ENCODE data around the gene SNX20. TPM values are rescaled to one million over a fixed set of nuclear protein-coding genes. Genes with fewer than 3 reads are reported as not detected.
A peak's percentile ranks its signal among the peaks of the same experiment; 100 is the strongest.

Gene SNX20
- total and polyA plus RNA-seq, 2 of the 13 experiments (the other 11 are each of a cell fraction or from before 2014, with no cell fraction given) = not detected

DNA sequence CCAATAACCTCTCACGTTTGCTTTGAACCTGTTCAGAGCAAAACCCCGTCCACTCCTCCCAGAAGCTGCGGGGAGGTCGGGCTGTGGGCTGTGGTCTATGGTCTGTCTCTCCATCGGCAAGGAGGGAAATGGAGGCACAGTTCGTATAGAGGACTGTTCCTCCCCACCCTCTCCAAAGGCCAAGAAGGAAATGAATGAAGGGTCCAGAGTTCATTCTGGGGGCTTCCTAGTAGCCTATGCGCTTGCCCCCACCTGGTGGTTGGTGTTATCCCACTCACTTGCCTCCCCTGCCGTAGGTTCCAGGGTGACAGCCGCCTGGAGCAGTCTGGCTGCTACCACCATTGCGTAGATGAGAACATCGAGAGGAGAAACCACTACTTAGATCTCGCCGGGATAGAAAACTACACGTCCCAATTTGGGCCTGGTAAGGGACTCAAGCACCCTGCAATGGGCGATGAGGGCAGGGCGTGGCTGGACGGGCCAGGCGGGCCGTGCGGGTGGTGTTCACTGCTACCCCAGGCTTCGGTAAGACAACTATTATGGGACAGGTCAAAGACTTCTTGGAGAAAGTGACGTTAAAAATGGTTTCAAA, 49.0 kb downstream of the SNX20 start:
- Histone ChIP-seq H3K27me3 (ENCODE audit: control insufficient read depth in 1 of 2, insufficient read depth in 2 of 2, low read length in 2 of 2) (no peaks in the 10 kb centered on the region), H2AFZ (ENCODE audit: low read length) (no peak overlapping the region), H3K4me1 (ENCODE audit: insufficient read depth, low read length) (peaks cover 12% of the 10 kb centered on the region; the same call in 1 of the 2 replicates), H3K4me3 (replicated peaks in 1 of 3; ENCODE audit: insufficient read depth in 1 of 3, low read depth in 2 of 3, low read length in 3 of 3) (no peak overlapping the region), H3K36me3 (replicated peaks in 1 of 2; ENCODE audit: control insufficient read depth in 1 of 2, insufficient read depth in 2 of 2, low read length in 2 of 2) (peaks cover 50 to 74% of the 10 kb centered on the region in 2 experiments), H4K20me1 (ENCODE audit: insufficient read depth, low read length) (peaks cover 49% of the 10 kb centered on the region), H3K9ac (ENCODE audit: insufficient read depth, low read depth, low read length) (no peak overlapping the region), H3K9me3 (ENCODE audit: low read length) (no peaks in the 10 kb centered on the region), H3K4me2 (ENCODE audit: low read depth, low read length) (no peak overlapping the region), H3K79me2 (ENCODE audit: insufficient read depth, low read length) (no peaks in the 10 kb centered on the region), H3K27ac (ENCODE audit: extremely low read length, insufficient read depth, low read length) (no peak overlapping the region)
- no TSS peak for BruUV-seq (replicated peaks)
- in situ Hi-C loops (cut with HindIII; ENCODE audit: extremely low pct_ligation_motif_present, low pct_unique_long_range_greater_than_20kb) (no loop called here), intact Hi-C loops (cut with micrococcal nuclease; ENCODE audit: unreplicated experiment) (no loop called here)
- FAIRE-seq = no peak
- no peak for DNase-seq (ENCODE audit: low spot score)
- ChIA-PET CTCF (ENCODE audit: low intra/inter-chr PET ratio, low total read pairs) (no interaction called here), POLR2A (no interaction called here)
- ATAC-seq = no peak
- WGBS (ENCODE audit: low lambda C conversion rate) = 98% methylated on average over 18 of the region's 22 CpGs
- TF ChIP-seq, protein P1, sequence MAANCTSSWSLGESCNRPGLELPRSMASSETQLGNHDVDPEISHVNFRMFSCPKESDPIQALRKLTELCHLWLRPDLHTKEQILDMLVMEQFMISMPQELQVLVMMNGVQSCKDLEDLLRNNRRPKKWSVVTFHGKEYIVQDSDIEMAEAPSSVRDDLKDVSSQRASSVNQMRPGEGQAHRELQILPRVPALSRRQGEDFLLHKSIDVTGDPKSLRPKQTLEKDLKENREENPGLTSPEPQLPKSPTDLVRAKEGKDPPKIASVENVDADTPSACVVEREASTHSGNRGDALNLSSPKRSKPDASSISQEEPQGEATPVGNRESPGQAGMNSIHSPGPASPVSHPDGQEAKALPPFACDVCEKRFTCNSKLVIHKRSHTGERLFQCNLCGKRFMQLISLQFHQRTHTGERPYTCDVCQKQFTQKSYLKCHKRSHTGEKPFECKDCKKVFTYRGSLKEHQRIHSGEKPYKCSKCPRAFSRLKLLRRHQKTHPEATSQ (CRISPR knock-in tag; IDR thresholded peaks at IDR 0.05; ENCODE audit: borderline replicate concordance) = no peak
- TF ChIP-seq RBM22 (optimal IDR thresholded peaks at IDR 0.05; ENCODE audit: low read length) (peak; percentile 83), SUZ12 (IDR thresholded peaks at IDR 0.05; ENCODE audit: low read depth, low read length) (no peak), CCAR2 (optimal IDR thresholded peaks at IDR 0.05; ENCODE audit: low read depth, low read length) (no peak), TRIM24 (CRISPR knock-in tag; IDR thresholded peaks at IDR 0.05) (no peak), ZNF773 (CRISPR knock-in tag; IDR thresholded peaks at IDR 0.05; ENCODE audit: borderline replicate concordance) (no peak), THYN1 (CRISPR knock-in tag; IDR thresholded peaks at IDR 0.05; ENCODE audit: borderline replicate concordance, low read depth) (no peak), SMAD3 (CRISPR knock-in tag; IDR thresholded peaks at IDR 0.05) (no peak)
- TF ChIP-seq, protein P2, sequence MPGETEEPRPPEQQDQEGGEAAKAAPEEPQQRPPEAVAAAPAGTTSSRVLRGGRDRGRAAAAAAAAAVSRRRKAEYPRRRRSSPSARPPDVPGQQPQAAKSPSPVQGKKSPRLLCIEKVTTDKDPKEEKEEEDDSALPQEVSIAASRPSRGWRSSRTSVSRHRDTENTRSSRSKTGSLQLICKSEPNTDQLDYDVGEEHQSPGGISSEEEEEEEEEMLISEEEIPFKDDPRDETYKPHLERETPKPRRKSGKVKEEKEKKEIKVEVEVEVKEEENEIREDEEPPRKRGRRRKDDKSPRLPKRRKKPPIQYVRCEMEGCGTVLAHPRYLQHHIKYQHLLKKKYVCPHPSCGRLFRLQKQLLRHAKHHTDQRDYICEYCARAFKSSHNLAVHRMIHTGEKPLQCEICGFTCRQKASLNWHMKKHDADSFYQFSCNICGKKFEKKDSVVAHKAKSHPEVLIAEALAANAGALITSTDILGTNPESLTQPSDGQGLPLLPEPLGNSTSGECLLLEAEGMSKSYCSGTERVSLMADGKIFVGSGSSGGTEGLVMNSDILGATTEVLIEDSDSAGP (CRISPR knock-in tag; IDR thresholded peaks at IDR 0.05; ENCODE audit: borderline replicate concordance) = peak; percentile 31; the same call in 1 of the 2 replicates
- TF ChIP-seq, protein P3, sequence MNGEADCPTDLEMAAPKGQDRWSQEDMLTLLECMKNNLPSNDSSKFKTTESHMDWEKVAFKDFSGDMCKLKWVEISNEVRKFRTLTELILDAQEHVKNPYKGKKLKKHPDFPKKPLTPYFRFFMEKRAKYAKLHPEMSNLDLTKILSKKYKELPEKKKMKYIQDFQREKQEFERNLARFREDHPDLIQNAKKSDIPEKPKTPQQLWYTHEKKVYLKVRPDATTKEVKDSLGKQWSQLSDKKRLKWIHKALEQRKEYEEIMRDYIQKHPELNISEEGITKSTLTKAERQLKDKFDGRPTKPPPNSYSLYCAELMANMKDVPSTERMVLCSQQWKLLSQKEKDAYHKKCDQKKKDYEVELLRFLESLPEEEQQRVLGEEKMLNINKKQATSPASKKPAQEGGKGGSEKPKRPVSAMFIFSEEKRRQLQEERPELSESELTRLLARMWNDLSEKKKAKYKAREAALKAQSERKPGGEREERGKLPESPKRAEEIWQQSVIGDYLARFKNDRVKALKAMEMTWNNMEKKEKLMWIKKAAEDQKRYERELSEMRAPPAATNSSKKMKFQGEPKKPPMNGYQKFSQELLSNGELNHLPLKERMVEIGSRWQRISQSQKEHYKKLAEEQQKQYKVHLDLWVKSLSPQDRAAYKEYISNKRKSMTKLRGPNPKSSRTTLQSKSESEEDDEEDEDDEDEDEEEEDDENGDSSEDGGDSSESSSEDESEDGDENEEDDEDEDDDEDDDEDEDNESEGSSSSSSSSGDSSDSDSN (CRISPR knock-in tag; IDR thresholded peaks at IDR 0.05) = peak; percentile 26; the same call in 1 of the 2 replicates
- TF ChIP-seq, protein P4, sequence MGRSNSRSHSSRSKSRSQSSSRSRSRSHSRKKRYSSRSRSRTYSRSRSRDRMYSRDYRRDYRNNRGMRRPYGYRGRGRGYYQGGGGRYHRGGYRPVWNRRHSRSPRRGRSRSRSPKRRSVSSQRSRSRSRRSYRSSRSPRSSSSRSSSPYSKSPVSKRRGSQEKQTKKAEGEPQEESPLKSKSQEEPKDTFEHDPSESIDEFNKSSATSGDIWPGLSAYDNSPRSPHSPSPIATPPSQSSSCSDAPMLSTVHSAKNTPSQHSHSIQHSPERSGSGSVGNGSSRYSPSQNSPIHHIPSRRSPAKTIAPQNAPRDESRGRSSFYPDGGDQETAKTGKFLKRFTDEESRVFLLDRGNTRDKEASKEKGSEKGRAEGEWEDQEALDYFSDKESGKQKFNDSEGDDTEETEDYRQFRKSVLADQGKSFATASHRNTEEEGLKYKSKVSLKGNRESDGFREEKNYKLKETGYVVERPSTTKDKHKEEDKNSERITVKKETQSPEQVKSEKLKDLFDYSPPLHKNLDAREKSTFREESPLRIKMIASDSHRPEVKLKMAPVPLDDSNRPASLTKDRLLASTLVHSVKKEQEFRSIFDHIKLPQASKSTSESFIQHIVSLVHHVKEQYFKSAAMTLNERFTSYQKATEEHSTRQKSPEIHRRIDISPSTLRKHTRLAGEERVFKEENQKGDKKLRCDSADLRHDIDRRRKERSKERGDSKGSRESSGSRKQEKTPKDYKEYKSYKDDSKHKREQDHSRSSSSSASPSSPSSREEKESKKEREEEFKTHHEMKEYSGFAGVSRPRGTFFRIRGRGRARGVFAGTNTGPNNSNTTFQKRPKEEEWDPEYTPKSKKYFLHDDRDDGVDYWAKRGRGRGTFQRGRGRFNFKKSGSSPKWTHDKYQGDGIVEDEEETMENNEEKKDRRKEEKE (IDR thresholded peaks at IDR 0.05) = no peak
- TF ChIP-seq, protein P5, sequence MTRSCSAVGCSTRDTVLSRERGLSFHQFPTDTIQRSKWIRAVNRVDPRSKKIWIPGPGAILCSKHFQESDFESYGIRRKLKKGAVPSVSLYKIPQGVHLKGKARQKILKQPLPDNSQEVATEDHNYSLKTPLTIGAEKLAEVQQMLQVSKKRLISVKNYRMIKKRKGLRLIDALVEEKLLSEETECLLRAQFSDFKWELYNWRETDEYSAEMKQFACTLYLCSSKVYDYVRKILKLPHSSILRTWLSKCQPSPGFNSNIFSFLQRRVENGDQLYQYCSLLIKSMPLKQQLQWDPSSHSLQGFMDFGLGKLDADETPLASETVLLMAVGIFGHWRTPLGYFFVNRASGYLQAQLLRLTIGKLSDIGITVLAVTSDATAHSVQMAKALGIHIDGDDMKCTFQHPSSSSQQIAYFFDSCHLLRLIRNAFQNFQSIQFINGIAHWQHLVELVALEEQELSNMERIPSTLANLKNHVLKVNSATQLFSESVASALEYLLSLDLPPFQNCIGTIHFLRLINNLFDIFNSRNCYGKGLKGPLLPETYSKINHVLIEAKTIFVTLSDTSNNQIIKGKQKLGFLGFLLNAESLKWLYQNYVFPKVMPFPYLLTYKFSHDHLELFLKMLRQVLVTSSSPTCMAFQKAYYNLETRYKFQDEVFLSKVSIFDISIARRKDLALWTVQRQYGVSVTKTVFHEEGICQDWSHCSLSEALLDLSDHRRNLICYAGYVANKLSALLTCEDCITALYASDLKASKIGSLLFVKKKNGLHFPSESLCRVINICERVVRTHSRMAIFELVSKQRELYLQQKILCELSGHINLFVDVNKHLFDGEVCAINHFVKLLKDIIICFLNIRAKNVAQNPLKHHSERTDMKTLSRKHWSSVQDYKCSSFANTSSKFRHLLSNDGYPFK (CRISPR knock-in tag; IDR thresholded peaks at IDR 0.05; ENCODE audit: borderline replicate concordance) = no peak

Data from HepG2 (cell line).